T-helper 17 cell (primary cell): ENCODE data around the gene RNF214. TPM values are rescaled to one million over a fixed set of nuclear protein-coding genes. Genes with fewer than 3 reads are reported as not detected.

Experiments
- ATAC-seq: fragments of 150-1000 bp; cut with Tn5 transposase; 2 replicates; pipeline ENCODE4 v1.10.0; 2021; ENCODE audit warnings: mild to moderate bottlenecking, moderate library complexity
- DNase-seq, 3 donors: peaks; one replicate each; pipeline versions ENCODE4 v3.0.0 to v3.0.0-alpha.2; 2020 to 2021
- H3K9me3 ChIP-seq: one replicate; pipeline ENCODE4 v1.7.0; 2013; ENCODE audit warnings: low read length, mild to moderate bottlenecking; ENCODE audit not compliant: control insufficient read depth, poor library complexity, severe bottlenecking
- H3K27ac Mint-ChIP-seq: one replicate; pipeline ENCODE4 v1.8.0; 2022; ENCODE audit warnings: mild to moderate bottlenecking, moderate library complexity, mixed read lengths
- H3K27me3 Mint-ChIP-seq: one replicate; pipeline ENCODE4 v1.8.0; 2022; ENCODE audit warnings: mixed read lengths
- H3K36me3 Mint-ChIP-seq: one replicate; pipeline ENCODE4 v1.8.0; 2022; ENCODE audit warnings: low read depth, mixed read lengths
- H3K4me1 Mint-ChIP-seq: one replicate; pipeline ENCODE4 v1.8.0; 2022; ENCODE audit warnings: mild to moderate bottlenecking, mixed read lengths
- H3K4me3 Mint-ChIP-seq: one replicate; pipeline ENCODE4 v1.8.0; 2022; ENCODE audit warnings: mild to moderate bottlenecking, moderate library complexity, mixed read lengths
- total RNA-seq, 4 donors: library from RNA in 2 of 4; stranded (reverse) in 2 of 4; gene quantifications; one replicate each; pipeline ENCODE4 v1.2.3 and lab custom pipeline; 2022 to 2026

Gene RNF214
- total RNA-seq, 2 donors from 2014 or later = 20.1 to 24.4 TPM

DNA sequence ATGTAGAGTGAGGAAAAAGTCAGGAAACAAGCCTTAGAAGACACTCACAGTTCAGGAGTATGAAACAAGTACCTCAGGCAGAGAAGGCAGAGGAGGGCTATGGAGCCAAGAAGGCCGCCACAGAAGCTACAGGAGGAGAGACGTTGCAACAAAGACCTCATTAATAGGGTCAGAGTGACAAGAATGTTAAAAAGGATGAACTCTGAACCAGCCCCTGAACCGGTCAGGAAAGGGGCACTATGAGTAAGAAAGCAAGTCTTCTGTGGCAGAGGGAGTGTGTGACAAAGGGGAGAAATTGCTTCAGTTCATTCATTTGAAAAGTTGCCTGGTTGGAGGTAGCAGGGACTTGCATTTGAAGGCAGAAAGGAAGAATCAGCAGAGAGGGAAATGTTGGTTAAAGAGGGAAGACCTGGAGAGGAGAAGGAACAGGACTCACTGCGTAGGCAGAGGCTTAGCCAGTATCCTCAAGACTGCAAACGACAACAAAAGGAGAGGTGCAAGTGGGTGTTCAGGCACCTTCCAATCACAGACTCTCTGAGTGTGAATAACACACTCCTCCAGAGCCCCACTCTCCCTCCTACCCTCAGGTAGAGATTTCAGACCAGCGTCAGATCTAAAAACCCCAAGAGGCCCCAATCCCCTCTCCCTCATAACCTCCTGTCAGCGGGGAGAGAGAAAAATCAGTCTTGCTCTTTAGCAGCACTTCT is 17.9 kb upstream of the RNF214 start:
- no peak for DNase-seq
- peaks cover 22% of the 10 kb centered on the region for H3K4me1 Mint-ChIP-seq

DNA sequence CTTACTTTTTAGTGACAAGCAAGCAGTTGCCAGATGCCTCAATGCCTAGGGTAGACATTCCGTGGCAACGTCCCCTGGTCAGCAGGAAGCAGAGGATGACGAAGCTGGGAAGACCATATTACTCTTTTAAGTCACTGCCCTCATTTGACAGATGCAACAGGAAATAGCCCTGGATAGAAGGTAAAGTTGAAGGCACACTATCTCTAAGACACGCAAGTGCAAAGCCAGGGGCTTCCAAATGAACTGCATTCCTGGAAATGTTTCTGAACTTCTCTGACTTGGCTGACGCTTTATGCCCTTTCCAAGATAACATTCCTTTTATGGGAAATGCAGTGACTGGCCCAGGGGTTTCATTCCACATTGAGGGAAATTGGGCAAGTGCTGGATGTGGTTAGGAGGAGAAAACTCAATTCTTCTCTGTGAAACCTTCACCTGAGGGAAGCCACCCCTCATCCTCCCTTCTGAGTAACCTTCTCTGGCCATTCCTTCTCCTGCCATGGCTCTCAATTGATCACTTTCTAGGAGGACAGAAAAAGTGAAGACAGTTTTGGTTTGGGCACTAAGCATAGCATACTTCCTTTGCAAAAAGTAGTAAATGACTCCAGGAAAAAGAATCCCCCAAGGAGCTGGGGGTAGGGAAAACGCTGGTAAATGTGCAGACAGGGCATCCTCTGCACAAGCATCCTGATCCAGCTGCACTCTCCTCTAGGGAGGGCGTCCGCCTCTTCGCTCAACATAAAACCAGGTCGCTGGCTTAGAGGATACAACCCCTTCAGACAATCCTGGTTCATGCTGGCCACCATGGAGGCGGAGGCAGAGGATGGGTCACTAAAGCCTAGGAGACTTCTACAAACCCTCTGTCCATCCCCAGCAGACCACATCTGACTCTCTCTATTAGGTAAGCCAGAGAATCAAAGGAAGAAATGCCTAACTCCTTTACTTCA is 15.1 kb upstream of the RNF214 start:
- DNase-seq (no peak), ATAC-seq (no peak)
- peak overlapping the region; percentile 63 for H3K27ac Mint-ChIP-seq
- H3K4me1 Mint-ChIP-seq = peaks cover 18% of the 10 kb centered on the region
- peaks cover 20% of the 10 kb centered on the region for H3K36me3 Mint-ChIP-seq
- H3K9me3 ChIP-seq = no peaks in the 10 kb centered on the region
- no peaks in the 10 kb centered on the region for H3K27me3 Mint-ChIP-seq
- H3K4me3 Mint-ChIP-seq = no peak overlapping the region

More for the DNA sequence above, 17.9 kb upstream of the RNF214 start:
- H3K36me3 Mint-ChIP-seq = peaks cover 22% of the 10 kb centered on the region
- no peak overlapping the region for H3K4me3 Mint-ChIP-seq
- H3K27me3 Mint-ChIP-seq = no peaks in the 10 kb centered on the region
- H3K9me3 ChIP-seq = no peaks in the 10 kb centered on the region
- peak overlapping the region; percentile 78 for H3K27ac Mint-ChIP-seq
- ATAC-seq = no peak

DNA sequence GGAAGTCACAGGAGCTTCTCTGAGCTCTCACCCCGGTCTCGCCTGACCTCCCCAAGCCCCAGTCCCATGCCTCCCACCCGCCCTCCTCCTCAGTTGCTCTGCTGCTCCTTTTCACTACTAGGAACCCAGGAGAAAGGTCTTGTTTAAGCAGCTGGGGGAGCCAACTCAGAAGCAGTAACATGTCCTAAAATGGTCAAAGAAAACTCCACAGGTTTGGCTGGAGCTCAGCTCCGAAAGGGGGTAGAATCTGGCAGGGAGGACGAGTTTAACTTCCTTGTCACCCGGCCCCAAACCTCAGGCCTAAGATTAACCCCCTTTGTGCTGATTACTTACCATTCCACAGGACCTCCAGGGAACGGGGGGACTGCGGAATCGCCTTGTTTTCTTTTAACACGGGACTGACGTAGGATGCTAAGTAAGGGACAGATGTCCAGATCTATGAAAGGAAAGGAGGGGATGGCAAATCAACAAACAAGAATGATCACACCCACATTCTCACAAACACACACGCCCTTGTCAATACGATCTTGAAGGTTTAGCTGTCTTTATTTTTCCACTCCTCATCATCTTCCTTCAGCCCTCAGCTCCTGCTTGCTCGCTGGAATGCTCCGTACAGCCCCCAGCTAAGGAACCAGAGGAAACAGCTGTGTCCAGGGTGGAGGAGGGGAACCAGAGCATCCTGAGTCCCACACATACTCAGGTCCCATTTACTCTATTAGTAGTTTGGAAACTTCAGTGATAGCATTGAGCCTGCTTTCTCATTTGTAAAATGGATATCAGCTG is 14.1 kb upstream of the RNF214 start:
- Mint-ChIP-seq H3K36me3 (peaks cover 16% of the 10 kb centered on the region), H3K27me3 (no peaks in the 10 kb centered on the region), H3K4me1 (peaks cover 14% of the 10 kb centered on the region), H3K27ac (peak overlapping the region; percentile 63), H3K4me3 (no peak overlapping the region)
- no peaks in the 10 kb centered on the region for H3K9me3 ChIP-seq
- DNase-seq = no peak
- ATAC-seq = no peak

DNA sequence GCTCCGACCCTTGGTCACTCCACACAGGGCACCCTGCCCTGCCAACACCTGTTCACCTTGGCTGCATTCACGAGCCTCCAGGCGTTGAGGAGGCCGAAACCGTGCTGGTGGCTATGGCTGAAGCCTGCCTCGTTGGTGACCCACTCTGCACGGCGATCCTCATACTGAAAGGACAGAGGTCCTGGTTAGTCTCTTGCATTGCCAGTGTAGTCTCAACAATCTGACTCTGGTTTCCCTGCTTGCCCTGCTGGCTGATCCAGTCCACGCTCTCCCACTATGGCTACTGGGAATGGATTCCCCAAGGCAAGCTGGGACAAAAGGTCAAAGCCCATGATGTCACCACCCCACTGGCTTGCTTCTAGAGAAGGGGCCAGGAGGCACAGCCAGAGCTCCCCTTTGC is 13.5 kb upstream of the RNF214 start:
- H3K36me3 Mint-ChIP-seq = peaks cover 13% of the 10 kb centered on the region
- no peak for DNase-seq
- H3K27ac Mint-ChIP-seq = no peak overlapping the region
- H3K9me3 ChIP-seq = no peaks in the 10 kb centered on the region
- ATAC-seq = no peak
- H3K27me3 Mint-ChIP-seq = no peaks in the 10 kb centered on the region
- no peak overlapping the region for H3K4me3 Mint-ChIP-seq
- peaks cover 12% of the 10 kb centered on the region for H3K4me1 Mint-ChIP-seq

DNA sequence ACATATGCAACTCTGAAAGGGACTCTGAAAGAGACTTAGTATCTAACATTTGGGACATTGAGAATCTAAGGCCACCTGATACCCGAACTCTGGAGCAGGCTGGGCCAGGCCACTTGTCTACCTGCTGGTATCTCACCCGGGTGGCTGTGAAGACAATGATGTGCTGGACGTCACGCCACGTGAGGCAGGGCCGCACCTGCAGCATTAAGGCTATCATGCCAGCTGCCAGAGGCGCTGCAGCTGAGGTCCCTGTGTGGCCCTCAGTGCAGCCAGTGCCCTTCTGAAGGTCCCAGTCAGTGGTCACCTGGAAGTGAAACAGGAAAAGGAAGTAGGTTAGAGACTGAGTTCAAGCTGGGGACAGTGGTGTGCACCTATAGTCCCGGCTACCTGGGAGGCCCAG is 13.0 kb upstream of the RNF214 start:
- H3K27me3 Mint-ChIP-seq = no peaks in the 10 kb centered on the region
- peaks cover 9% of the 10 kb centered on the region for H3K36me3 Mint-ChIP-seq
- DNase-seq (no peak), ATAC-seq (no peak)
- H3K4me3 Mint-ChIP-seq = no peak overlapping the region
- no peaks in the 10 kb centered on the region for H3K9me3 ChIP-seq
- H3K4me1 Mint-ChIP-seq = peaks cover 8% of the 10 kb centered on the region
- no peak overlapping the region for H3K27ac Mint-ChIP-seq

DNA sequence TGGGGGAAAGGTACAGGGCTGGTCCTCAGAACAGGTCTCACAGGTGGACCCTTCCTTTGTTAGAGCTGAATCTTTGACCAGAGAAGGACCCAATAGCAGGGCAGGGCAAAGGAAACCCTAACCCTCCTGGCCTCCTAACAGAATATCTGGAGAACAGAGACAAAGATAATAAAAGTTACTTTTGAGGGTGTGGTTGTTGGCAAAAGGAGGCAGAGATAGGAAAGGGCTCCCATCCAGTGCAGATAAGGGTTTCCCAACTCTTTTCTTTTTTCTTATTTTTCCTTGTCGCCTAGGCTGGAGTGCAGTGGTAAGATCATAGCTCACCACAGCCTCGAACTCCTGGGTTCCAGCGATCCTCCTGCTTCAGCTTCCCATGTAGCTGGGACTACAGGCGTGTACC is 12.5 kb upstream of the RNF214 start:
- no peak for DNase-seq
- ATAC-seq = no peak
- H3K27ac Mint-ChIP-seq = no peak overlapping the region
- peaks cover 7% of the 10 kb centered on the region for H3K36me3 Mint-ChIP-seq
- no peak overlapping the region for H3K4me3 Mint-ChIP-seq
- H3K9me3 ChIP-seq = no peaks in the 10 kb centered on the region
- H3K27me3 Mint-ChIP-seq = no peaks in the 10 kb centered on the region
- H3K4me1 Mint-ChIP-seq = peaks cover 6% of the 10 kb centered on the region

DNA sequence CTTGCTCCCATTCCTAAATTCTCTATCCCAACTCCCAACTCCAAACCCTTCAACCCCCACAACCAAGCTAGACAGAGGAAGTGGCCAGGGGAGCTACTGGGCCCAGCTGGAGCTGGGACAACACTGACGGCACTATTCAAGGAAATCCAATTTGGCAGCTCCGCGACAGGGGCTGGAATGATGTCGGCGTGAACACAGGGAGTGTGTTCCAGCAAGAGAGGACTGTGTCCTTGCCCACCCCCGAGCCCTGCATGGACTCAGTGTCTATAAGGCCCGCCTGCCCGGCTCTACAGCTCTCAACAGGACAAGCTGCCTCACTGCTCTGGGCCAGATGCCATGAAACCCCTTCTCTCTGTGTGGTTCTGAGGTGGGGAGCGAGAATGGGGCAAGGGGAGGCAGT is 11.9 kb upstream of the RNF214 start:
- H3K4me3 Mint-ChIP-seq = no peak overlapping the region
- H3K27ac Mint-ChIP-seq = peak overlapping the region; percentile 80
- H3K36me3 Mint-ChIP-seq = peaks cover 7% of the 10 kb centered on the region
- no peak for DNase-seq
- ATAC-seq = no peak
- H3K27me3 Mint-ChIP-seq = no peaks in the 10 kb centered on the region
- peaks cover 10% of the 10 kb centered on the region for H3K4me1 Mint-ChIP-seq
- no peaks in the 10 kb centered on the region for H3K9me3 ChIP-seq

DNA sequence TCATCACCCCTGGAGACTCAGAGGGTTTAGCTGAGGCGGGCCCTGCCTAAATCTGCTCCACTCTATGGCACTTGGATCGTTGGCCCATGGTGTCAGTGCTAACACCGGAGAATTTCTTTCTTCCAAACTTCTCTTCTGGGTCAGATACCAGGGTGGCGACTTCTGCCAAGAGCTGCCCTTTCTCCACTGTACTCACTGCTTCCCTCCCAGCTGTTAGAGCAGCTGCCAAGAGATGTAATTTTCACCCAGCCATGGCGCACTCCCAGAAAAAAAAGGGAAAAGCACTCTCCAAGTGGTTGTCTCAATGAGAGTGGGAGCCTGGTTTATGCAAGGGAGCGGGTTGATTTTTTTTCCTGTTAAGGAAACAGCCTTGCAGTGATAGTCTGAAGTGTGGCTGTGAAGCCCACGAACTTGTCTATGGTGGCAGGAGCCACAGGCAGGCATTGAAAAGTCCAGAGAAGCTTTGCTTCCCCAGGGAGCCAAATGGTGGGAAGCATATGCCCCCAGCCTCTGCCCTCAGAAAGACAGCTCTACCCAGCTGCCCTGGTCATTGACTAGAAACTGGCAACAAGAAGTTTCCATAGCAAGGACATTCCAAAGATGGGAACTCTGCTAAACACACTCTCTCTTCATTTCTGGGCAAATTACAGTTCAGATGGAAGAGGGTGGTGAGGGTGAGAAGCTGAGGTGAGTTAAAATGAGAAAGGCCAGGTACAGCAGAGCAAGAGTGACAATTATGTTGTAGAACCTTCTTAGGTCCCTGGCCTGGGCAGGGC is 11.3 kb upstream of the RNF214 start:
- H3K4me1 Mint-ChIP-seq = peaks cover 10% of the 10 kb centered on the region
- H3K9me3 ChIP-seq = no peaks in the 10 kb centered on the region
- H3K36me3 Mint-ChIP-seq = peaks cover 7% of the 10 kb centered on the region
- H3K27ac Mint-ChIP-seq = peak overlapping the region; percentile 80
- no peak overlapping the region for H3K4me3 Mint-ChIP-seq
- DNase-seq (no peak), ATAC-seq (no peak)
- H3K27me3 Mint-ChIP-seq = no peaks in the 10 kb centered on the region

DNA sequence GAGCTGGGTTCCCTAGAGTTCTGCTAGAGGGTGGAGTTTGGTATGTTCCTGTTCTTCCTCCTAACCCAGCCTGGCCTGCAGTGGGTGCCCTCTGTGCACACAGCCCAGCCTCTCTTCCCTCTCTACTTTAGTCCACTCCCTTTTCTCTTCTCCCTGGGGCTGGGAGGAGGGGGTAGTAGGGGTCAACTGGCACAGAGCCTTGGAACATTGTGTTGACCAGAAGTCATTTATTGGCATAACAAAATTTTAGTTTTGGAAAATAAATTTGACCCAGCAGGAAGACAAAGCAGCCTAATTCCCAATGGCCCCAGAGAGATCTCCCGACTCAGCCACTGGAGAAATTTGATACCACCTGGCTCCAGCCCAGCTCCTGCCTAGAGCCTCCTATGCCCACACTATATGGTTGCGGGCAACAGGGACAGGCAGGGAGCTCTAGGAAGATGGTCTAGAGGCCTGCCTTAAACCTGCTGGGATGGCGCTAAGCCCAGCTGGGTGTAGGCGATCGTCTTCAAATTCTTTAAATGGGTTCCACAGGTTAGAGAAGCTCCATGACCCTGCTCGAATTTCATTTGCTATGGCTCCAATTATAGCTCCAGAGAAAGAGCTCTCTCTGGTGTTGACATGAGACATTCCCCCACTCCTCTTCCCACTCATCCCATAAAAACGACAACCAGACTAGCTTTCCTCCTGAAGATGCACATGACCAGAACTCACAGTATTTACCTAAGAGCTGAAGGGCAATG is 10.5 kb upstream of the RNF214 start:
- Mint-ChIP-seq H3K36me3 (peaks cover 6% of the 10 kb centered on the region), H3K4me1 (peaks cover 16% of the 10 kb centered on the region), H3K4me3 (no peak overlapping the region), H3K27ac (peak overlapping the region; percentile 51), H3K27me3 (no peaks in the 10 kb centered on the region)
- H3K9me3 ChIP-seq = no peaks in the 10 kb centered on the region
- no peak for ATAC-seq
- DNase-seq = no peak

DNA sequence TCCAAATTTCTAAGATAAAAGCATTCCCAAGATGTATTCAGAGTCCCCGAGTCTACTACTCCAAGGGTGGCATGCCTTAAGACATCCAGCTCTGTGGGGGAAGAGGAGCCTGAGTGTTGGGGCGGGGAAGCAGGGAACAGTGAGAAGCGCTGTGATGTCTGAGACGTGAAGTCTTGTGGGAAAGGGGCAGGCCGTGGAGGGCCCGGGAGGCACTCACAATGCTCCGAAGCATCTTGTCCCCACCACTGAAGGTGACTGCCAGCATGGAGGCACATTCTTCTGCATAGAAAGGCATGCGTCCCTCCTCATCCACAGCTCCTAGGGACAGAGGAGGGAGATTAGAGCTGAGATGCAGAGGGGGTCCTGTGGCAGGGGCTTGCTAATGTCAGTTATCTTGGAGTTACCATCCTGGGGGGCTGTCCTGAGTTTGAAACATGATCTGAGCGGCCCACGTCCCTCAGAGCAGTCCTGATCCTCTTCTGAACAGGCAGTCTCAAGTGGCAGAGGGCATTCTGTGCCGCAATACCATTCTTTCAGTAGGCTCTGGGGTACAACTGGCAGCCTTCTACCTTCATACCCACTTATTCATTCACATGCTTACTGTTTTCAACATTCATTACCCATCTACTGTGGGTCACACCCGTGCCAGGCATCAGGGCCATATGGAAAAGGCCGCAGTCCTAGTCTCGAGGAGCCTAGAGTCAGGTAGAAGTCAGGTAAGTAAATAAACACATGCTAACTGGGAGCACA is 9.3 kb upstream of the RNF214 start:
- Mint-ChIP-seq H3K4me3 (no peak overlapping the region), H3K4me1 (peaks cover 20% of the 10 kb centered on the region), H3K36me3 (peaks cover 6% of the 10 kb centered on the region), H3K27me3 (no peaks in the 10 kb centered on the region), H3K27ac (peak overlapping the region; percentile 51)
- no peak for DNase-seq
- ATAC-seq = no peak
- H3K9me3 ChIP-seq = no peaks in the 10 kb centered on the region

DNA sequence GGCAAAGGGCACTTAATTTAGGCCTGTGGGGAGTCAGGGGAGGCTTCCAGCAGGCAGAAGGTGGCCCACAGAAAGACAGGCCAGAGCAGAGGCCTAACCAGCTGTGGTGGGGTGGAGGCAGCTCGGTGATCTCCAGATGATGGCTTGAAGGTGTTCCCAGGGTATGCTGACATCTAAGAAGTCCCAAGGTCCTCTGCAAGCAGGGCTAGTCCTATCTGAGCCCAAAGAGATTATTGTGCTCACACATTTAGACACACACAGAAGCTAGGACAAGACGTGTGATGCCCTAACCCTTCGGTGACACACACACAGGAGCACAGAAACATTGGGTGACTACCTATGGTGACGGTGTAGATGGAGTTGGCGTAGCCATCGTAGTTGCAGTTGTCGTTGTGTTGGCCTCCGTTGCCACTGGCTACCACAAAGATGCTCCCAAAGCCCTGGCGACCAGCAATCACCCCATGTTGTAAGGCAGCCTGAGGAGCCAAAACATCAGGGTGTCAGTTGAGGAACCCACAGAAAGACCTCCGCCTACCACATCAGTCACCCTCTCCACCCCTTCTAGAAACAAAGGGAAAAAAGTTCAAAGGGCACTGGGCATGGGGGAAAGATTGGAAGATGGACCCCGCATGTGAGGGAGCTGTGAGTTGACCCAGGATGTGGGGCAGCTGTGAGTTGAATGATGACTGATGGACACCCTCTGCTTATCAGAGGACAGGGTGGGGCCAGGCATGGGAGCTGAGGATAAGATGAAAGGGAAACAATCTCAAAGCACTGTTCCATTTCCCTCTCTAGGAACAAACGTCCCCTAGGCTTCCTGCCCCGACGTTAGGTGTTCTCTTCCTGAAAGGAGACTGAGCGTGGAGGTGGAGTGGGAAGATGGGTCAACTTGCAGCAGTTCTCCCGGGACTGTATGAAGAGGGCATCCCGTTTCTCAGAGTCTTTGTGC is 8.5 kb upstream of the RNF214 start:
- peak overlapping the region; percentile 51 for H3K27ac Mint-ChIP-seq
- ATAC-seq (no peak), DNase-seq (no peak)
- H3K4me3 Mint-ChIP-seq = no peak overlapping the region
- H3K9me3 ChIP-seq = no peaks in the 10 kb centered on the region
- H3K4me1 Mint-ChIP-seq = peaks cover 25% of the 10 kb centered on the region
- no peaks in the 10 kb centered on the region for H3K27me3 Mint-ChIP-seq
- peaks cover 8% of the 10 kb centered on the region for H3K36me3 Mint-ChIP-seq
